Liver (tissue), 9 donors: ENCODE results near the gene CASZ1. TPM values are rescaled to one million over a fixed set of nuclear protein-coding genes. Genes with fewer than 3 reads are reported as not detected.

Experiments
- DNase-seq: peaks from one replicate; pipeline ENCODE4 v3.0.0-alpha.2; 2017; ENCODE audit warnings: low spot score
- H3K27ac ChIP-seq, 2 donors: one replicate each; pipeline ENCODE4 v1.7.0; 2013; ENCODE audit warnings: inconsistent platforms in 2 of 2, low read length in 2 of 2, control low read depth in 1 of 2, low read depth in 1 of 2, mild to moderate bottlenecking in 1 of 2
- H3K27me3 ChIP-seq, 4 donors: one replicate each; pipeline versions ENCODE4 v1.6.1 to v1.7.0; 2013; ENCODE audit warnings: low read length in 3 of 4, inconsistent platforms in 1 of 4, mild to moderate bottlenecking in 1 of 4, moderate library complexity in 1 of 4; ENCODE audit not compliant: control insufficient read depth in 4 of 4, insufficient read depth in 4 of 4
- H3K36me3 ChIP-seq, 4 donors: one replicate each; pipeline versions ENCODE4 v1.6.1 to v1.7.0; 2013; ENCODE audit warnings: low read length in 3 of 4, mild to moderate bottlenecking in 3 of 4, low read depth in 1 of 4, moderate library complexity in 1 of 4; ENCODE audit not compliant: control insufficient read depth in 4 of 4, insufficient read depth in 3 of 4
- H3K4me1 ChIP-seq, 4 donors: one replicate each; pipeline versions ENCODE4 v1.6.1 to v1.7.0; 2013; ENCODE audit warnings: low read length in 3 of 4, mild to moderate bottlenecking in 3 of 4, moderate library complexity in 1 of 4; ENCODE audit not compliant: control insufficient read depth in 4 of 4, insufficient read depth in 4 of 4
- H3K4me3 ChIP-seq, 3 donors: one replicate each; pipeline versions ENCODE4 v1.6.1 to v1.7.0; 2013; ENCODE audit warnings: low read length in 3 of 3, control low read depth in 1 of 3, low read depth in 1 of 3, mild to moderate bottlenecking in 1 of 3
- H3K9ac ChIP-seq, 2 donors: one replicate each; pipeline ENCODE4 v1.7.0; 2013; ENCODE audit warnings: low read length in 2 of 2, mild to moderate bottlenecking in 2 of 2, moderate library complexity in 2 of 2, control low read depth in 1 of 2, low read depth in 1 of 2
- H3K9me3 ChIP-seq, 4 donors: one replicate each; pipeline versions ENCODE4 v1.6.1 to v1.7.0; 2013; ENCODE audit warnings: low read length in 3 of 4; ENCODE audit not compliant: control insufficient read depth in 4 of 4
- EGR1 ChIP-seq, 2 donors: IDR thresholded peaks; 2 replicates each; pipeline ENCODE4 v1.6.1; 2016 to 2018; ENCODE audit warnings: antibody characterized with exemption in 2 of 2, low read depth in 2 of 2
- FOXA1 ChIP-seq: IDR thresholded peaks from 2 replicates; pipeline ENCODE4 v1.6.1; 2016; ENCODE audit warnings: antibody characterized with exemption
- FOXA2 ChIP-seq: IDR thresholded peaks from 2 replicates; pipeline ENCODE4 v1.6.1; 2016; ENCODE audit warnings: antibody characterized with exemption
- HNF4A ChIP-seq, 2 donors: conservative IDR thresholded peaks; 2 replicates each; pipeline ENCODE4 v1.6.1; 2016; ENCODE audit warnings: antibody characterized with exemption in 2 of 2, mild to moderate bottlenecking in 2 of 2
- HNF4G ChIP-seq: IDR thresholded peaks from 2 replicates; pipeline ENCODE4 v1.6.1; 2016; ENCODE audit warnings: antibody characterized with exemption
- JUND ChIP-seq, 2 donors: IDR thresholded peaks; 2 replicates each; pipeline ENCODE4 v1.6.1; 2016; ENCODE audit warnings: antibody characterized with exemption in 2 of 2
- NR2F2 ChIP-seq: IDR thresholded peaks from 2 replicates; pipeline ENCODE4 v1.6.1; 2016; ENCODE audit warnings: antibody characterized with exemption
- RAD21 ChIP-seq, 2 donors: IDR thresholded peaks; 2 replicates each; pipeline ENCODE4 v1.6.1; 2016; ENCODE audit warnings: antibody characterized with exemption in 2 of 2, mild to moderate bottlenecking in 2 of 2
- RXRA ChIP-seq, 2 donors: IDR thresholded peaks; 2 replicates each; pipeline ENCODE4 v1.6.1; 2017 to 2018; ENCODE audit warnings: antibody characterized with exemption in 2 of 2, mild to moderate bottlenecking in 1 of 2
- SP1 ChIP-seq: IDR thresholded peaks from 2 replicates; pipeline ENCODE4 v1.6.1; 2018; ENCODE audit warnings: antibody characterized with exemption, mild to moderate bottlenecking
- YY1 ChIP-seq: IDR thresholded peaks from 2 replicates; pipeline ENCODE4 v1.6.1; 2016; ENCODE audit warnings: antibody characterized with exemption, mild to moderate bottlenecking
- WGBS: extraction: QIAGEN DNeasy Blood & Tissue Kit; methylation state at CpG from one replicate; pipeline ENCODE4 v1.1.7; 2013; 5-methylcytosine and 5-hydroxymethylcytosine counted together
- polyA plus RNA-seq, 2 donors: library from polyadenylated mRNA; stranded (reverse) in 1 of 2; unstranded in 1 of 2; fragments of 200-250 nt in 1 of 2; fragments of >200 nt in 1 of 2; fragmentation: Nextera tagmentation in 1 of 2; extraction: Ambion mirVana in 1 of 2; gene quantifications; one replicate each; pipeline versions ENCODE4 v1.2.1 to v1.2.3, GENCODE V29; 2013 to 2015
- total RNA-seq, 2 donors: library from RNA; depleted of rRNA; stranded (reverse); fragments of >200 nt; gene quantifications; one replicate each; pipeline ENCODE4 v1.2.3, GENCODE V29; 2014
- TF ChIP-seq, protein P1 (sequence below): fragments of 150-350 bp; IDR thresholded peaks from 2 replicates; pipeline ENCODE4 v1.5.1; 2017; ENCODE audit warnings: improper control_type of control experiment, low read depth, low read length; ENCODE audit not compliant: missing input control
- TF ChIP-seq, protein P2 (sequence below): IDR thresholded peaks from 2 replicates; pipeline ENCODE4 v1.6.1; 2016; ENCODE audit warnings: antibody characterized with exemption, mild to moderate bottlenecking
- TF ChIP-seq, protein P3 (sequence below): IDR thresholded peaks from 2 replicates; pipeline ENCODE4 v1.6.1; 2016; ENCODE audit warnings: antibody characterized with exemption
- TF ChIP-seq, protein P4 (sequence below): IDR thresholded peaks from 2 replicates; pipeline ENCODE4 v1.6.1; 2016; ENCODE audit warnings: antibody characterized with exemption
- TF ChIP-seq, protein P5 (sequence below): IDR thresholded peaks from 2 replicates; pipeline ENCODE4 v1.6.1; 2016; ENCODE audit warnings: antibody characterized with exemption
- donor health status: healthy.
- donor health status: healthy.
- donor health status: healthy.
- donor health status: healthy.
- donor health status: healthy.

CASZ1 gene
- total and polyA plus RNA-seq, 4 donors: 1.0 to 3.5 (median 1.9) TPM

DNA sequence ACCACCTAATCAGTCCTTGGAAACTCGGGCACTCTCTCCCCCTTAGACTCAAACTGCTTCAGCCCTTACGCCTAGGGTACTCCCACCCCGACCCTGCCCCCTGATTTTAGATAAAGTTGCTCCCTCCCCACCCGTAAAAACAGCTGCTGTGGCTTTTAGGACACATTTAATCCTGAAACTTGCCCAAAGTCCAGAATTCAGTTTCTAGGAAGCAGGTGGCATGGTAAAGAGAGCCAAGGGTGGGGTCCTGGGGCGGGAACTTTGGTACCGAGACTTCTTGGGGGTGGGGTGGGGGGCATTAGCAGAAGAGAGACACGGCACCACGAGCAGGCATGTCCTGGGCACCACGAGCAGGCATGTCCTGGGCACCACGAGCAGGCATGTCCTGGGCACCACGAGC lies 52.4 kb downstream of the CASZ1 start:
- 57% methylated on average over 11 of the region's 11 CpGs for WGBS
- Histone ChIP-seq H3K9me3 (no peaks in the 10 kb centered on the region), H3K27me3 (no peaks in the 10 kb centered on the region), H3K4me1 (peaks cover 0 to 17% (median 12%) of the 10 kb centered on the region in 4 donors), H3K27ac (no peak overlapping the region), H3K36me3 (no peaks in the 10 kb centered on the region), H3K9ac (no peak overlapping the region), H3K4me3 (no peak overlapping the region)
- no peak for DNase-seq
- TF ChIP-seq, protein P1, sequence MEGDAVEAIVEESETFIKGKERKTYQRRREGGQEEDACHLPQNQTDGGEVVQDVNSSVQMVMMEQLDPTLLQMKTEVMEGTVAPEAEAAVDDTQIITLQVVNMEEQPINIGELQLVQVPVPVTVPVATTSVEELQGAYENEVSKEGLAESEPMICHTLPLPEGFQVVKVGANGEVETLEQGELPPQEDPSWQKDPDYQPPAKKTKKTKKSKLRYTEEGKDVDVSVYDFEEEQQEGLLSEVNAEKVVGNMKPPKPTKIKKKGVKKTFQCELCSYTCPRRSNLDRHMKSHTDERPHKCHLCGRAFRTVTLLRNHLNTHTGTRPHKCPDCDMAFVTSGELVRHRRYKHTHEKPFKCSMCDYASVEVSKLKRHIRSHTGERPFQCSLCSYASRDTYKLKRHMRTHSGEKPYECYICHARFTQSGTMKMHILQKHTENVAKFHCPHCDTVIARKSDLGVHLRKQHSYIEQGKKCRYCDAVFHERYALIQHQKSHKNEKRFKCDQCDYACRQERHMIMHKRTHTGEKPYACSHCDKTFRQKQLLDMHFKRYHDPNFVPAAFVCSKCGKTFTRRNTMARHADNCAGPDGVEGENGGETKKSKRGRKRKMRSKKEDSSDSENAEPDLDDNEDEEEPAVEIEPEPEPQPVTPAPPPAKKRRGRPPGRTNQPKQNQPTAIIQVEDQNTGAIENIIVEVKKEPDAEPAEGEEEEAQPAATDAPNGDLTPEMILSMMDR: no peak
- no peak for TF ChIP-seq JUND (IDR thresholded peaks at IDR 0.05)
- TF ChIP-seq RXRA (IDR thresholded peaks at IDR 0.05): no peak
- no peak for TF ChIP-seq SP1
- TF ChIP-seq EGR1 (IDR thresholded peaks at IDR 0.05; ENCODE audit: low read depth in 2 of 2): no peak
- TF ChIP-seq, protein P2, sequence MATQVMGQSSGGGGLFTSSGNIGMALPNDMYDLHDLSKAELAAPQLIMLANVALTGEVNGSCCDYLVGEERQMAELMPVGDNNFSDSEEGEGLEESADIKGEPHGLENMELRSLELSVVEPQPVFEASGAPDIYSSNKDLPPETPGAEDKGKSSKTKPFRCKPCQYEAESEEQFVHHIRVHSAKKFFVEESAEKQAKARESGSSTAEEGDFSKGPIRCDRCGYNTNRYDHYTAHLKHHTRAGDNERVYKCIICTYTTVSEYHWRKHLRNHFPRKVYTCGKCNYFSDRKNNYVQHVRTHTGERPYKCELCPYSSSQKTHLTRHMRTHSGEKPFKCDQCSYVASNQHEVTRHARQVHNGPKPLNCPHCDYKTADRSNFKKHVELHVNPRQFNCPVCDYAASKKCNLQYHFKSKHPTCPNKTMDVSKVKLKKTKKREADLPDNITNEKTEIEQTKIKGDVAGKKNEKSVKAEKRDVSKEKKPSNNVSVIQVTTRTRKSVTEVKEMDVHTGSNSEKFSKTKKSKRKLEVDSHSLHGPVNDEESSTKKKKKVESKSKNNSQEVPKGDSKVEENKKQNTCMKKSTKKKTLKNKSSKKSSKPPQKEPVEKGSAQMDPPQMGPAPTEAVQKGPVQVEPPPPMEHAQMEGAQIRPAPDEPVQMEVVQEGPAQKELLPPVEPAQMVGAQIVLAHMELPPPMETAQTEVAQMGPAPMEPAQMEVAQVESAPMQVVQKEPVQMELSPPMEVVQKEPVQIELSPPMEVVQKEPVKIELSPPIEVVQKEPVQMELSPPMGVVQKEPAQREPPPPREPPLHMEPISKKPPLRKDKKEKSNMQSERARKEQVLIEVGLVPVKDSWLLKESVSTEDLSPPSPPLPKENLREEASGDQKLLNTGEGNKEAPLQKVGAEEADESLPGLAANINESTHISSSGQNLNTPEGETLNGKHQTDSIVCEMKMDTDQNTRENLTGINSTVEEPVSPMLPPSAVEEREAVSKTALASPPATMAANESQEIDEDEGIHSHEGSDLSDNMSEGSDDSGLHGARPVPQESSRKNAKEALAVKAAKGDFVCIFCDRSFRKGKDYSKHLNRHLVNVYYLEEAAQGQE: no peak
- TF ChIP-seq RAD21 (IDR thresholded peaks at IDR 0.05): no peak
- TF ChIP-seq, protein P3, sequence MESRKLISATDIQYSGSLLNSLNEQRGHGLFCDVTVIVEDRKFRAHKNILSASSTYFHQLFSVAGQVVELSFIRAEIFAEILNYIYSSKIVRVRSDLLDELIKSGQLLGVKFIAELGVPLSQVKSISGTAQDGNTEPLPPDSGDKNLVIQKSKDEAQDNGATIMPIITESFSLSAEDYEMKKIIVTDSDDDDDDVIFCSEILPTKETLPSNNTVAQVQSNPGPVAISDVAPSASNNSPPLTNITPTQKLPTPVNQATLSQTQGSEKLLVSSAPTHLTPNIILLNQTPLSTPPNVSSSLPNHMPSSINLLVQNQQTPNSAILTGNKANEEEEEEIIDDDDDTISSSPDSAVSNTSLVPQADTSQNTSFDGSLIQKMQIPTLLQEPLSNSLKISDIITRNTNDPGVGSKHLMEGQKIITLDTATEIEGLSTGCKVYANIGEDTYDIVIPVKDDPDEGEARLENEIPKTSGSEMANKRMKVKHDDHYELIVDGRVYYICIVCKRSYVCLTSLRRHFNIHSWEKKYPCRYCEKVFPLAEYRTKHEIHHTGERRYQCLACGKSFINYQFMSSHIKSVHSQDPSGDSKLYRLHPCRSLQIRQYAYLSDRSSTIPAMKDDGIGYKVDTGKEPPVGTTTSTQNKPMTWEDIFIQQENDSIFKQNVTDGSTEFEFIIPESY: no peak
- TF ChIP-seq HNF4A (conservative IDR thresholded peaks at IDR 0.05): no peak
- no peak for TF ChIP-seq FOXA1

DNA sequence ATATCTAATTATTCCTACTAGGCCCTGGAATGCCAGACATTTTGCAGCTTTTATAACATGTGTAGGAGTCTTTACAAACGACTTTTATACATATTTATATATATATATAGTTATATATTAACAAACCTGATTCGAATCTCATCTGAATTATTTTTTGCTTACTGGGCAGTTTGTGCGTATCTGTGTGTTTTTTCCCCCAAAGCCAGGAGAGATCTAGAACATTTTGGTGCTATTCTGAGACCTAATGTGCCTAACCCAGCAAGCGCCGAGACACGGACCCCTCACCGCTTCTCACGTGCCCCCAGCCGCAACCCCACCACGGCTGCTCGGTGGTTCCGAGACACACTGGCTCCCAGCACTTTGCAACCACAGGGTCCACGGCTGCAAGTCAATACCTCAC lies 54.8 kb downstream of the CASZ1 start:
- DNase-seq: no peak
- H3K9ac ChIP-seq: no peak overlapping the region
- H3K36me3 ChIP-seq: no peaks in the 10 kb centered on the region
- 85% methylated on average over 13 of the region's 13 CpGs for WGBS
- no peak for TF ChIP-seq HNF4G
- no peak for TF ChIP-seq YY1
- TF ChIP-seq FOXA1: no peak
- TF ChIP-seq, protein P4, sequence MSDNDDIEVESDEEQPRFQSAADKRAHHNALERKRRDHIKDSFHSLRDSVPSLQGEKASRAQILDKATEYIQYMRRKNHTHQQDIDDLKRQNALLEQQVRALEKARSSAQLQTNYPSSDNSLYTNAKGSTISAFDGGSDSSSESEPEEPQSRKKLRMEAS: no peak
- TF ChIP-seq, protein P5, sequence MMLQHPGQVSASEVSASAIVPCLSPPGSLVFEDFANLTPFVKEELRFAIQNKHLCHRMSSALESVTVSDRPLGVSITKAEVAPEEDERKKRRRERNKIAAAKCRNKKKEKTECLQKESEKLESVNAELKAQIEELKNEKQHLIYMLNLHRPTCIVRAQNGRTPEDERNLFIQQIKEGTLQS: no peak
- TF ChIP-seq, protein P3: no peak
- TF ChIP-seq, protein P2: no peak
- TF ChIP-seq NR2F2: no peak
- no peak for TF ChIP-seq FOXA2
- TF ChIP-seq HNF4A (conservative IDR thresholded peaks at IDR 0.05): no peak
- TF ChIP-seq RXRA (IDR thresholded peaks at IDR 0.05): no peak
- TF ChIP-seq RAD21 (IDR thresholded peaks at IDR 0.05): no peak
- H3K4me1 ChIP-seq: peaks cover 0 to 17% (median 12%) of the 10 kb centered on the region in 4 donors
- H3K4me3 ChIP-seq: no peak overlapping the region
- H3K27me3 ChIP-seq: no peaks in the 10 kb centered on the region
- no peaks in the 10 kb centered on the region for H3K9me3 ChIP-seq
- H3K27ac ChIP-seq: no peak overlapping the region
